GM23248 (cell line): ENCODE results near the gene APBA2. TPM values are rescaled to one million over a fixed set of nuclear protein-coding genes. Genes with fewer than 3 reads are reported as not detected.

Experiments
- DNase-seq: peaks from one replicate; pipeline ENCODE4 v3.0.0-alpha.2; 2015
- H2AFZ ChIP-seq: fragments of 200-600 bp; sonication (generic); 2 replicates; pipeline ENCODE4 v1.6.1; 2016; ENCODE audit warnings: antibody characterized with exemption
- H3F3A ChIP-seq: fragments of 200-600 bp; sonication (generic); 2 replicates; pipeline ENCODE4 v1.6.1; 2016; ENCODE audit warnings: mild to moderate bottlenecking, antibody characterized with exemption, mixed run types; ENCODE audit not compliant: insufficient read depth
- H3K27ac ChIP-seq: fragments of 200-600 bp; sonication (generic); 2 replicates; pipeline ENCODE4 v1.5.1; 2016; ENCODE audit warnings: mild to moderate bottlenecking
- H3K27me3 ChIP-seq: fragments of 200-600 bp; sonication (generic); replicated peaks from 2 replicates; pipeline ENCODE4 v1.6.1; 2016; ENCODE audit warnings: mild to moderate bottlenecking; ENCODE audit not compliant: insufficient read depth
- H3K36me3 ChIP-seq: fragments of 200-600 bp; sonication (generic); 2 replicates; pipeline ENCODE4 v1.6.1; 2016; ENCODE audit warnings: low read depth, mild to moderate bottlenecking
- H3K4me1 ChIP-seq: fragments of 200-600 bp; sonication (generic); 2 replicates; pipeline ENCODE4 v1.6.1; 2016; ENCODE audit warnings: mild to moderate bottlenecking; ENCODE audit not compliant: insufficient read depth
- H3K4me2 ChIP-seq: fragments of 200-600 bp; sonication (generic); one replicate; pipeline ENCODE4 v1.6.1; 2016; ENCODE audit warnings: mild to moderate bottlenecking; ENCODE audit not compliant: unreplicated experiment
- H3K4me3 ChIP-seq: fragments of 200-600 bp; sonication (generic); 2 replicates; pipeline ENCODE4 v1.5.1; 2016; ENCODE audit warnings: mild to moderate bottlenecking
- H3K79me2 ChIP-seq: fragments of 200-600 bp; sonication (generic); 2 replicates; pipeline ENCODE4 v1.6.1; 2016; ENCODE audit warnings: mild to moderate bottlenecking; ENCODE audit not compliant: insufficient read depth
- H3K9ac ChIP-seq: fragments of 200-600 bp; sonication (generic); 2 replicates; pipeline ENCODE4 v1.6.1; 2016; ENCODE audit warnings: mild to moderate bottlenecking
- H3K9me2 ChIP-seq: fragments of 200-600 bp; sonication (generic); 2 replicates; pipeline ENCODE4 v1.6.1; 2016; ENCODE audit warnings: mixed run types, mild to moderate bottlenecking, moderate library complexity; ENCODE audit not compliant: insufficient read depth
- H3K9me3 ChIP-seq: fragments of 200-600 bp; sonication (generic); one replicate; pipeline ENCODE4 v1.6.1; 2017; ENCODE audit warnings: low read depth
- H4K20me1 ChIP-seq: fragments of 200-600 bp; sonication (generic); 2 replicates; pipeline ENCODE4 v1.6.0; 2016; ENCODE audit not compliant: insufficient read depth
- EZH2 ChIP-seq: fragments of 200-600 bp; sonication (generic); IDR thresholded peaks from 2 replicates; pipeline ENCODE4 v1.6.1; 2018; ENCODE audit warnings: antibody characterized with exemption, mild to moderate bottlenecking; ENCODE audit not compliant: insufficient read depth, poor library complexity, severe bottlenecking
- EZH2phosphoT487 ChIP-seq: fragments of 200-600 bp; sonication (generic); IDR thresholded peaks from 2 replicates; pipeline ENCODE4 v1.6.1; 2018; ENCODE audit warnings: antibody characterized with exemption, moderate library complexity, mild to moderate bottlenecking, low read depth; ENCODE audit not compliant: insufficient read depth
- WGBS, 2 experiments: methylation state at CpG; one replicate each; pipeline ENCODE4 v1.1.6; 2015 to 2017; ENCODE audit warnings: low lambda C conversion rate in 2 of 2, low coverage in 1 of 2; ENCODE audit errors: missing lambda C conversion rate in 2 of 2; 5-methylcytosine and 5-hydroxymethylcytosine counted together
- in situ Hi-C: fragments of 300-500 bp; cut with MboI; formaldehyde crosslinking; loops from 2 replicates; pipeline ENCODE4 v1.15.0; 2020
- polyA plus RNA-seq: library from polyadenylated mRNA; unstranded; fragments of >200 nt; fragmentation: Nextera tagmentation; extraction: Ambion mirVana; gene quantifications from 2 replicates; pipeline ENCODE4 v1.2.1, GENCODE V29; 2016
- total RNA-seq: library from RNA; depleted of rRNA; stranded (reverse); fragments of >200 nt; shearing (Covaris generic); gene quantifications from 2 replicates; pipeline ENCODE4 v1.2.3, GENCODE V29; 2014

APBA2 gene
- total and polyA plus RNA-seq, 2 experiments from 2014 or later = 0.23 to 0.65 TPM

- H4K20me1 ChIP-seq = no peaks in the 10 kb centered on the region
- H3K9me3 ChIP-seq = no peaks in the 10 kb centered on the region
- no peak overlapping the region for H3K4me2 ChIP-seq
- no peaks in the 10 kb centered on the region for H3K4me1 ChIP-seq
- H3K9me2 ChIP-seq = no peaks in the 10 kb centered on the region
- no peaks in the 10 kb centered on the region for H3K79me2 ChIP-seq
- H3K27ac ChIP-seq = no peak overlapping the region
- H3K4me3 ChIP-seq = no peak overlapping the region
- no peaks in the 10 kb centered on the region; the same call in 1 of the 2 replicates for H3K27me3 ChIP-seq
- no peaks in the 10 kb centered on the region for H3F3A ChIP-seq
- no peak overlapping the region for H3K9ac ChIP-seq
- DNase-seq = no peak
- no peak overlapping the region for H2AFZ ChIP-seq
- in situ Hi-C loops = no loop called here
- no peak for TF ChIP-seq EZH2
- no peak for TF ChIP-seq EZH2phosphoT487
- WGBS, 2 experiments = 40 to 41% methylated on average over 15 of the region's 15 CpGs
- no peaks in the 10 kb centered on the region for H3K36me3 ChIP-seq
These were observed 265.0 kb downstream of the APBA2 start for GRCh38 chr15:29150515-29151483.

GRCh38 chr15:29151484-29151857, 265.7 kb downstream of the APBA2 start:
- H3K36me3 ChIP-seq = no peaks in the 10 kb centered on the region
- WGBS, 2 experiments = 67 to 73% methylated on average over 14 of the region's 14 CpGs
- H3K9me2 ChIP-seq = no peaks in the 10 kb centered on the region
- no peak for DNase-seq
- H3K79me2 ChIP-seq = no peaks in the 10 kb centered on the region
- TF ChIP-seq EZH2phosphoT487 = no peak
- no peak for TF ChIP-seq EZH2
- H4K20me1 ChIP-seq = no peaks in the 10 kb centered on the region
- H2AFZ ChIP-seq = no peak overlapping the region
- in situ Hi-C loops = no loop called here
- no peak overlapping the region for H3K27ac ChIP-seq
- no peaks in the 10 kb centered on the region for H3K9me3 ChIP-seq
- H3K4me2 ChIP-seq = no peak overlapping the region
- H3K4me3 ChIP-seq = no peak overlapping the region
- no peaks in the 10 kb centered on the region for H3K4me1 ChIP-seq
- no peaks in the 10 kb centered on the region; the same call in 1 of the 2 replicates for H3K27me3 ChIP-seq
- H3K9ac ChIP-seq = no peak overlapping the region
- H3F3A ChIP-seq = no peaks in the 10 kb centered on the region

- H3K36me3 ChIP-seq = no peaks in the 10 kb centered on the region
- no peaks in the 10 kb centered on the region for H3K27me3 ChIP-seq
- no peak overlapping the region for H3K4me2 ChIP-seq
- no peak overlapping the region for H3K4me3 ChIP-seq
- no peak overlapping the region for H3K27ac ChIP-seq
- TF ChIP-seq EZH2phosphoT487 (no peak), EZH2 (no peak)
- no peak overlapping the region for H3K9ac ChIP-seq
- in situ Hi-C loops = no loop called here
- H2AFZ ChIP-seq = no peak overlapping the region
- H3K4me1 ChIP-seq = no peaks in the 10 kb centered on the region
- no peaks in the 10 kb centered on the region for H3K9me2 ChIP-seq
- no peaks in the 10 kb centered on the region for H3F3A ChIP-seq
- 67 to 70% methylated on average over 14 of the region's 14 CpGs for whole genome bisulfite sequencing, 2 experiments
- no peaks in the 10 kb centered on the region for H3K79me2 ChIP-seq
- H3K9me3 ChIP-seq = no peaks in the 10 kb centered on the region
- DNase-seq = no peak
- H4K20me1 ChIP-seq = no peaks in the 10 kb centered on the region
These were observed 270.7 kb downstream of the APBA2 start for GRCh38 chr15:29156521-29156920.

GRCh38 chr15:29159771-29160455, 274.1 kb downstream of the APBA2 start:
- TF ChIP-seq EZH2phosphoT487 (no peak), EZH2 (no peak)

More at GRCh38 chr15:29159771-29160455, 274.1 kb downstream of the APBA2 start:
- Histone ChIP-seq H3K4me1 (no peaks in the 10 kb centered on the region), H3K4me2 (no peak overlapping the region), H3K4me3 (no peak overlapping the region), H3K9me3 (no peaks in the 10 kb centered on the region), H3K9ac (no peak overlapping the region), H3K9me2 (no peaks in the 10 kb centered on the region), H3K27ac (no peak overlapping the region), H3K27me3 (no peaks in the 10 kb centered on the region), H3K36me3 (no peaks in the 10 kb centered on the region), H3F3A (no peaks in the 10 kb centered on the region), H2AFZ (no peak overlapping the region), H4K20me1 (no peaks in the 10 kb centered on the region), H3K79me2 (no peaks in the 10 kb centered on the region)
- 63 to 65% methylated on average over 29 to 30 of the region's 31 CpGs for WGBS, 2 experiments
- in situ Hi-C loops = no loop called here
- no peak for DNase-seq
